K562 (cell line): Measurements from ENCODE around the gene NUDT22. TPM values are rescaled to one million over a fixed set of nuclear protein-coding genes. Genes with fewer than 3 reads are reported as not detected.

Experiments
- ATAC-seq: fragments of 200-7000 bp; cut with Tn5 transposase; 3 replicates; pipeline ENCODE4 v1.9.1; 2020; ENCODE audit warnings: moderate library complexity
- BruUV-seq: library from RNA; stranded (reverse); fragments of 400-500 nt; replicated peaks from 2 replicates; lab custom pipeline; 2021; lab: Mats Ljungman, UMichigan
- CTCF ChIA-PET: fragments of 300-600 bp; formaldehyde crosslinking; extraction: SDS; loops from one replicate; lab custom pipeline; 2021; ENCODE audit warnings: low intra/inter-chr PET ratio; lab: Yijun Ruan, JAX
- POLR2A ChIA-PET: fragments of 300-600, 350-650 bp; sonication (Branson Sonifier 250); formaldehyde crosslinking; extraction: SDS; loops from one replicate; lab custom pipeline; 2021; ENCODE audit warnings: antibody characterized with exemption, inconsistent platforms; lab: Yijun Ruan, JAX
- DNase-seq, 4 experiments: peaks; one replicate each; pipeline versions ENCODE4 v3.0.0 to v3.0.0-alpha.2; 2011 to 2018; ENCODE audit warnings: low spot score in 3 of 4, mixed read lengths in 3 of 4; ENCODE audit errors: extremely low read depth in 1 of 4
- FAIRE-seq: peaks from 2 replicates; lab custom pipeline; 2011; peaks lifted over from hg19 to GRCh38; lab: Jason Lieb, UNC
- H2AFZ ChIP-seq: 2 replicates; pipeline ENCODE4 v1.6.0; 2011; ENCODE audit warnings: low read depth, low read length, control low read depth, inconsistent platforms
- H3K27ac ChIP-seq: fragments of 200-600 bp; 3 replicates; pipeline ENCODE4 v1.8.0; 2011; ENCODE audit warnings: low read depth, mild to moderate bottlenecking, control low read depth, inconsistent platforms, low read length, moderate library complexity, mixed read lengths; ENCODE audit errors: extremely low read depth
- H3K27me3 ChIP-seq, 2 experiments: fragments of 300-600 bp in 1 of 2; 2 replicates in 1 of 2; 3 replicates in 1 of 2; pipeline versions ENCODE4 v1.6.0 to v1.8.0; 2011; ENCODE audit warnings: inconsistent platforms in 2 of 2, low read length in 2 of 2, mild to moderate bottlenecking in 1 of 2, mixed read lengths in 1 of 2, moderate library complexity in 1 of 2; ENCODE audit not compliant: control insufficient read depth in 2 of 2, insufficient read depth in 2 of 2
- H3K36me3 ChIP-seq: fragments of 300-600 bp; 3 replicates; pipeline ENCODE4 v1.8.0; 2011; ENCODE audit warnings: mild to moderate bottlenecking, low read length, inconsistent platforms; ENCODE audit not compliant: control insufficient read depth, insufficient read depth
- H3K4me1 ChIP-seq, 2 experiments: fragments of 200-600 bp in 1 of 2; replicated peaks in 1 of 2; 2 replicates in 1 of 2; 3 replicates in 1 of 2; pipeline versions ENCODE4 v1.5.1 to v1.8.0; 2011; ENCODE audit warnings: inconsistent platforms in 2 of 2, low read length in 2 of 2, mild to moderate bottlenecking in 1 of 2, mixed read lengths in 1 of 2, moderate library complexity in 1 of 2; ENCODE audit not compliant: control insufficient read depth in 2 of 2, insufficient read depth in 2 of 2
- H3K4me2 ChIP-seq: 2 replicates; pipeline ENCODE4 v1.6.1; 2011; ENCODE audit warnings: low read length, control low read depth, inconsistent platforms, mixed read lengths; ENCODE audit not compliant: insufficient read depth
- H3K4me3 ChIP-seq: fragments of 200-600 bp; sonication (generic), shearing (Covaris generic); 2 replicates; pipeline ENCODE4 v1.5.1; 2016; ENCODE audit warnings: control low read depth, inconsistent platforms
- H3K79me2 ChIP-seq: fragments of 200-600 bp; 3 replicates; pipeline ENCODE4 v1.8.0; 2011; ENCODE audit warnings: low read length, inconsistent platforms; ENCODE audit not compliant: control insufficient read depth, insufficient read depth
- H3K9ac ChIP-seq, 2 experiments: 2 replicates each; pipeline versions ENCODE4 v1.6.0 to v1.6.1; 2011; ENCODE audit warnings: low read depth in 2 of 2, low read length in 2 of 2, control low read depth in 1 of 2, inconsistent platforms in 1 of 2, mild to moderate bottlenecking in 1 of 2, mixed read lengths in 1 of 2; ENCODE audit not compliant: insufficient read depth in 1 of 2
- H3K9me1 ChIP-seq: one replicate; pipeline ENCODE4 v1.6.0; 2011; ENCODE audit warnings: inconsistent platforms, mild to moderate bottlenecking, low read length, moderate library complexity; ENCODE audit not compliant: control insufficient read depth, insufficient read depth
- H3K9me3 ChIP-seq: replicated peaks from 2 replicates; pipeline ENCODE4 v1.5.1; 2011; ENCODE audit warnings: low read depth, low read length, inconsistent platforms; ENCODE audit not compliant: control insufficient read depth, insufficient read depth
- H4K20me1 ChIP-seq: replicated peaks from 2 replicates; pipeline ENCODE4 v1.6.1; 2011; ENCODE audit warnings: low read length, inconsistent platforms, mixed read lengths; ENCODE audit not compliant: control insufficient read depth, insufficient read depth
- ASH1L ChIP-seq: fragments of 450-650 bp; IDR thresholded peaks from 2 replicates; pipeline ENCODE4 v1.6.1; 2018; ENCODE audit warnings: borderline replicate concordance, mild to moderate bottlenecking, low read depth; ENCODE audit not compliant: partially characterized antibody
- ATF3 ChIP-seq, 2 experiments: fragments of 450-650 bp in 1 of 2; sonication (generic) in 1 of 2; formaldehyde crosslinking in 1 of 2; IDR thresholded peaks in 1 of 2; conservative IDR thresholded peaks in 1 of 2; 2 replicates each; pipeline versions ENCODE4 v1.6.1 to v1.8.1; 2016 to 2023; ENCODE audit warnings: mild to moderate bottlenecking in 2 of 2, moderate library complexity in 2 of 2, inconsistent platforms in 1 of 2, missing genetic modification reagents in 1 of 2
- BRD4 ChIP-seq: fragments of 200-600 bp; sonication (generic); IDR thresholded peaks from 2 replicates; pipeline ENCODE4 v1.6.1; 2017; ENCODE audit warnings: inconsistent platforms
- CBX2 ChIP-seq: fragments of 200-600 bp; sonication (generic); IDR thresholded peaks from one replicate; pipeline ENCODE4 v1.6.1; 2012; ENCODE audit warnings: mild to moderate bottlenecking, low read length, inconsistent platforms; ENCODE audit not compliant: insufficient read depth, poor library complexity, severe bottlenecking
- E2F4 ChIP-seq: sonication (generic); formaldehyde crosslinking; IDR thresholded peaks from 2 replicates; pipeline ENCODE4 v1.8.0; 2022; ENCODE audit warnings: mild to moderate bottlenecking, low read depth, missing genetic modification reagents
- EP400 ChIP-seq: fragments of 450-650 bp; IDR thresholded peaks from 2 replicates; pipeline ENCODE4 v1.6.1; 2017; ENCODE audit warnings: antibody characterized with exemption, mild to moderate bottlenecking, moderate library complexity
- FOXK2 ChIP-seq, 2 experiments: fragments of 450-650 bp; IDR thresholded peaks in 1 of 2; conservative IDR thresholded peaks in 1 of 2; 2 replicates each; pipeline ENCODE4 v1.6.1; 2016; ENCODE audit warnings: low read depth in 2 of 2, mild to moderate bottlenecking in 1 of 2
- KDM4B ChIP-seq, 2 experiments: fragments of 450-650 bp in 1 of 2; sonication (generic) in 1 of 2; IDR thresholded peaks; 2 replicates each; pipeline ENCODE4 v1.6.1; 2016 to 2017; ENCODE audit warnings: borderline replicate concordance in 2 of 2, antibody characterized with exemption in 1 of 2, low read depth in 1 of 2, mild to moderate bottlenecking in 1 of 2
- SAFB ChIP-seq: fragments of 200-400 bp; formaldehyde crosslinking; IDR thresholded peaks from 2 replicates; pipeline ENCODE4 v1.6.1; 2017; ENCODE audit warnings: low read depth, low read length, borderline replicate concordance
- SAP30 ChIP-seq: fragments of 200-600 bp; sonication (generic); IDR thresholded peaks from 2 replicates; pipeline ENCODE4 v1.6.1; 2012; ENCODE audit warnings: borderline replicate concordance, low read depth, mild to moderate bottlenecking, moderate library complexity, low read length, control low read depth, inconsistent platforms; ENCODE audit not compliant: insufficient read depth, poor library complexity, severe bottlenecking
- SIN3B ChIP-seq: fragments of 450-650 bp; IDR thresholded peaks from 2 replicates; pipeline ENCODE4 v1.6.1; 2017; ENCODE audit warnings: low read depth, mild to moderate bottlenecking, moderate library complexity
- U2AF1 ChIP-seq: fragments of 200-400 bp; formaldehyde crosslinking; optimal IDR thresholded peaks from 2 replicates; pipeline ENCODE3; 2017; ENCODE audit warnings: mild to moderate bottlenecking, low read depth, low read length, moderate library complexity
- ZNF444 ChIP-seq: fragments of 250-450 bp; sonication (Bioruptor Pico); IDR thresholded peaks from 2 replicates; pipeline ENCODE4 v1.4.0; 2020; ENCODE audit warnings: mild to moderate bottlenecking, moderate library complexity
- ZNF507 ChIP-seq: conservative IDR thresholded peaks from 2 replicates; pipeline ENCODE4 v1.6.1; 2017; ENCODE audit warnings: missing genetic modification characterization, missing compliant biosample characterization
- WGBS: fragments of 100-300 bp; shearing (Covaris generic); methylation state at CpG from one replicate; pipeline ENCODE4 v1.1.6; 2016; ENCODE audit warnings: low coverage, mixed read lengths; ENCODE audit not compliant: insufficient coverage; ENCODE audit errors: missing lambda C conversion rate; 5-methylcytosine and 5-hydroxymethylcytosine counted together
- in situ Hi-C: fragments of 300-500 bp; cut with MboI; formaldehyde crosslinking; loops from 4 replicates; pipeline ENCODE4 v1.15.0; 2018; ENCODE audit warnings: inconsistent platforms, mixed read lengths
- intact Hi-C: fragments of 100-400 bp; cut with micrococcal nuclease; formaldehyde crosslinking; loops from 2 replicates; pipeline ENCODE4 v1.14.2; 2022
- polyA plus RNA-seq, 8 experiments: library from polyadenylated mRNA; depleted of rRNA in 4 of 8; stranded (reverse) in 5 of 8; unstranded in 3 of 8; fragments of >200 nt; fragmentation: Nextera tagmentation in 2 of 8; fragmentation: Illumina TruSeq in 1 of 8; extraction: Ambion mirVana in 2 of 8; extraction: Trizol in 1 of 8; gene quantifications; 2 replicates each; pipeline versions ENCODE4 v1.2.1 to v1.2.3, GENCODE V29; 2011 to 2014; ENCODE audit warnings: inconsistent platforms in 1 of 8, missing spikeins in 1 of 8
- total RNA-seq, 7 experiments: library from RNA; depleted of rRNA in 6 of 7; stranded (reverse); fragments of >200 nt in 6 of 7; fragmentation: Illumina TruSeq in 2 of 7; extraction: Trizol in 2 of 7; gene quantifications; 2 replicates each; pipeline versions ENCODE4 v1.2.1 to v1.2.3, GENCODE V29; 2011 to 2021; ENCODE audit warnings: low replicate concordance in 1 of 7
- TF ChIP-seq, protein P1 (sequence below): fragments of 450-650 bp; formaldehyde crosslinking; IDR thresholded peaks from 2 replicates; pipeline ENCODE4 v1.4.0; 2020; ENCODE audit warnings: mild to moderate bottlenecking, mixed read lengths
- TF ChIP-seq, protein P2 (sequence below): fragments of 450-650 bp; IDR thresholded peaks from 2 replicates; pipeline ENCODE4 v1.6.1; 2016; ENCODE audit warnings: missing biosample characterization, missing genetic modification characterization

The NUDT22 gene
- total and polyA plus RNA-seq, 9 of the 15 experiments (the other 6 are each of a cell fraction or from before 2014, with no cell fraction given), result 6.3 to 92.6 (median 37.4) TPM

DNA sequence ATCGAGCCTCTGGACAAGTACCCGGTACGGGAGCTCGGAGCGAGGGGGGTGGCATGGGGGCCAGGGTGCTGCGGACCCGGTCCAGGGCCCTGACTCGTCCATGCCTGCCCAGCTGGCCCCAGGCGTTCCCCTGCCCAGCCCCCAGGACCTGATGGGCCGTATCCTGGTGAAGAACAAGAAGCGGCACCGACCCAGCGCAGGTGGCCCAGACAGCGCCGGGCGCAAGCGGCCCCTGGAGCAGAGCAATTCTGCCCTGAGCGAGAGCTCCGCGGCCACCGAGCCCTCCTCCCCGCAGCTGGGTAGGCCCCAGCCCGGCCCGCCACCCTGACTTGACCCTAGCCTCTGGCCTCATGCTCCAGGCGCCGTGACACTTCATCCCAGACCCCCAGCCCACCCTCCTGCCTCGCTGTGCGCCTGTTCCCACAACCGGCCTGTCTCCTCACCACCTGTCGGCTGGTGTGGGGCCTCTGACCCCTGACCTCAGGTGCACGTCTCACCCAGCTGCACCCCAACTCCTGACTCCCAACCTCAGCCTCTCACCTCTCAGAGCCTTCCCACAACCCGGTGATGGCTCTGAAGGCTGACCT, 33.0 kb downstream of the NUDT22 start:
- CTCF ChIA-PET, result no interaction called here
- 0 out of 2 replicates have a peak, but pooled peaks cover 4% of the 10 kb centered on the region for H4K20me1 ChIP-seq
- POLR2A ChIA-PET, result interaction anchor here (4.4 kb wide), 1 partner anchor 10 kb away, joined by 43 read pairs; no protein-coding TSS in a partner anchor
- TF ChIP-seq EP400 (no peak), KDM4B (IDR thresholded peaks at IDR 0.05; ENCODE audit: borderline replicate concordance in 2 of 2, low read depth in 1 of 2) (no peak), SAP30 (no peak), SAFB (no peak), E2F4 (no peak), ASH1L (no peak), ZNF507 (tag) (no peak), BRD4 (no peak), SIN3B (no peak), FOXK2 (conservative IDR thresholded peaks at IDR 0.05 in 1 of 2, IDR thresholded peaks at IDR 0.05 in 1 of 2; ENCODE audit: low read depth in 2 of 2) (no peak), ZNF444 (CRISPR knock-in tag) (no peak), ATF3 (IDR thresholded peaks at IDR 0.05) (no peak), ATF3 (CRISPR knock-in tag; conservative IDR thresholded peaks at IDR 0.05) (no peak), CBX2 (no peak), U2AF1 (no peak)
- TF ChIP-seq, protein P1, sequence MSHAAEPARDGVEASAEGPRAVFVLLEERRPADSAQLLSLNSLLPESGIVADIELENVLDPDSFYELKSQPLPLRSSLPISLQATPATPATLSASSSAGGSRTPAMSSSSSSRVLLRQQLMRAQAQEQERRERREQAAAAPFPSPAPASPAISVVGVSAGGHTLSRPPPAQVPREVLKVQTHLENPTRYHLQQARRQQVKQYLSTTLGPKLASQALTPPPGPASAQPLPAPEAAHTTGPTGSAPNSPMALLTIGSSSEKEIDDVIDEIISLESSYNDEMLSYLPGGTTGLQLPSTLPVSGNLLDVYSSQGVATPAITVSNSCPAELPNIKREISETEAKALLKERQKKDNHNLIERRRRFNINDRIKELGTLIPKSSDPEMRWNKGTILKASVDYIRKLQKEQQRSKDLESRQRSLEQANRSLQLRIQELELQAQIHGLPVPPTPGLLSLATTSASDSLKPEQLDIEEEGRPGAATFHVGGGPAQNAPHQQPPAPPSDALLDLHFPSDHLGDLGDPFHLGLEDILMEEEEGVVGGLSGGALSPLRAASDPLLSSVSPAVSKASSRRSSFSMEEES (CRISPR knock-in tag), result no peak
- TF ChIP-seq, protein P2, sequence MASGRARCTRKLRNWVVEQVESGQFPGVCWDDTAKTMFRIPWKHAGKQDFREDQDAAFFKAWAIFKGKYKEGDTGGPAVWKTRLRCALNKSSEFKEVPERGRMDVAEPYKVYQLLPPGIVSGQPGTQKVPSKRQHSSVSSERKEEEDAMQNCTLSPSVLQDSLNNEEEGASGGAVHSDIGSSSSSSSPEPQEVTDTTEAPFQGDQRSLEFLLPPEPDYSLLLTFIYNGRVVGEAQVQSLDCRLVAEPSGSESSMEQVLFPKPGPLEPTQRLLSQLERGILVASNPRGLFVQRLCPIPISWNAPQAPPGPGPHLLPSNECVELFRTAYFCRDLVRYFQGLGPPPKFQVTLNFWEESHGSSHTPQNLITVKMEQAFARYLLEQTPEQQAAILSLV, result no peak

More for the DNA sequence above, 33.0 kb downstream of the NUDT22 start:
- in situ Hi-C loops, result no loop called here
- H3K9ac ChIP-seq, result no peak overlapping the region
- H3K4me2 ChIP-seq, result no peak overlapping the region
- FAIRE-seq (no peak), DNase-seq (no peak), ATAC-seq (peak; percentile 37; the same call in 2 of the 3 replicates)
- BruUV-seq, result no TSS peak
- H3K79me2 ChIP-seq, result 0 out of 3 replicates have a peak, but pooled peaks cover 2% of the 10 kb centered on the region
- H3K27ac ChIP-seq, result no peak overlapping the region
- no peaks in the 10 kb centered on the region for H3K9me3 ChIP-seq
- H3K4me1 ChIP-seq, result peaks cover 0 to 57% of the 10 kb centered on the region in 2 experiments; a peak in 2 of 5 replicates
- 90% methylated on average over 23 of the region's 32 CpGs for WGBS
- H3K9me1 ChIP-seq, result no peaks in the 10 kb centered on the region
- peaks cover 92% of the 10 kb centered on the region for H3K36me3 ChIP-seq
- no peak overlapping the region for H3K4me3 ChIP-seq
- H2AFZ ChIP-seq, result no peak overlapping the region
- intact Hi-C loops, result no loop called here
- no peaks in the 10 kb centered on the region for H3K27me3 ChIP-seq
